Measurements from ENCODE around the gene ZC2HC1C.

The ZC2HC1C gene

GRCh38 chr14:75047506-75047905, 21.9 kb upstream of the ZC2HC1C start:
- no peaks in the 10 kb centered on the region for H3K9me2 ChIP-seq (replicated peaks; ENCODE audit: low read depth, low read length)
- no peak overlapping the region for H3K9ac ChIP-seq (ENCODE audit: low read depth, low read length, poor library complexity, severe bottlenecking)
- H2AFZ ChIP-seq (ENCODE audit: low read length): no peak overlapping the region
- H3K4me1 ChIP-seq (ENCODE audit: insufficient read depth, low read length, poor library complexity, severe bottlenecking): peaks cover 28% of the 10 kb centered on the region
- H3K9me3 ChIP-seq (ENCODE audit: insufficient read depth, low read depth, low read length): no peaks in the 10 kb centered on the region
- H3K4me2 ChIP-seq (ENCODE audit: low read depth, low read length, poor library complexity, severe bottlenecking): no peak overlapping the region
- H3K79me2 ChIP-seq (ENCODE audit: insufficient read depth, low read length): peaks cover 20% of the 10 kb centered on the region
- TF ChIP-seq CTCF (conservative IDR thresholded peaks at IDR 0.05; ENCODE audit: low read length) (no peak), EZH2phosphoT487 (IDR thresholded peaks at IDR 0.05; ENCODE audit: borderline replicate concordance) (no peak)
- 0 out of 2 replicates have a peak, but pooled peaks cover 5% of the 10 kb centered on the region for H3F3A ChIP-seq (ENCODE audit: low read depth)
- H3K36me3 ChIP-seq (ENCODE audit: insufficient read depth, low read length): no peaks in the 10 kb centered on the region
- H3K27me3 ChIP-seq (ENCODE audit: insufficient read depth, low read length, poor library complexity, severe bottlenecking): no peaks in the 10 kb centered on the region
- peaks cover 5% of the 10 kb centered on the region for H4K20me1 ChIP-seq (ENCODE audit: insufficient read depth, low read length, poor library complexity, severe bottlenecking)
- no peak overlapping the region for H3K4me3 ChIP-seq (ENCODE audit: low read length, poor library complexity, severe bottlenecking)

- H3K36me3 ChIP-seq (ENCODE audit: insufficient read depth, low read length): no peaks in the 10 kb centered on the region
- TF ChIP-seq EZH2phosphoT487 (IDR thresholded peaks at IDR 0.05; ENCODE audit: borderline replicate concordance): no peak
- TF ChIP-seq CTCF (conservative IDR thresholded peaks at IDR 0.05; ENCODE audit: low read length): no peak
- H3K9me2 ChIP-seq (replicated peaks; ENCODE audit: low read depth, low read length): no peaks in the 10 kb centered on the region
- peaks cover 5% of the 10 kb centered on the region for H4K20me1 ChIP-seq (ENCODE audit: insufficient read depth, low read length, poor library complexity, severe bottlenecking)
- H3K4me2 ChIP-seq (ENCODE audit: low read depth, low read length, poor library complexity, severe bottlenecking): no peak overlapping the region
- H3K4me3 ChIP-seq (ENCODE audit: low read length, poor library complexity, severe bottlenecking): no peak overlapping the region
- peaks cover 28% of the 10 kb centered on the region for H3K4me1 ChIP-seq (ENCODE audit: insufficient read depth, low read length, poor library complexity, severe bottlenecking)
- no peaks in the 10 kb centered on the region for H3K27me3 ChIP-seq (ENCODE audit: insufficient read depth, low read length, poor library complexity, severe bottlenecking)
- no peaks in the 10 kb centered on the region for H3K9me3 ChIP-seq (ENCODE audit: insufficient read depth, low read depth, low read length)
- H3F3A ChIP-seq (ENCODE audit: low read depth): 0 out of 2 replicates have a peak, but pooled peaks cover 11% of the 10 kb centered on the region
- no peak overlapping the region for H2AFZ ChIP-seq (ENCODE audit: low read length)
- peaks cover 20% of the 10 kb centered on the region for H3K79me2 ChIP-seq (ENCODE audit: insufficient read depth, low read length)
- H3K9ac ChIP-seq (ENCODE audit: low read depth, low read length, poor library complexity, severe bottlenecking): no peak overlapping the region
Observed at GRCh38 chr14:75048101-75048500, 21.3 kb upstream of the ZC2HC1C start.

- no peaks in the 10 kb centered on the region for H3K9me3 ChIP-seq (ENCODE audit: insufficient read depth, low read depth, low read length)
- no peak overlapping the region for H2AFZ ChIP-seq (ENCODE audit: low read length)
- no peaks in the 10 kb centered on the region for H3K27me3 ChIP-seq (ENCODE audit: insufficient read depth, low read length, poor library complexity, severe bottlenecking)
- H3K4me1 ChIP-seq (ENCODE audit: insufficient read depth, low read length, poor library complexity, severe bottlenecking): peaks cover 25% of the 10 kb centered on the region
- H3K4me3 ChIP-seq (ENCODE audit: low read length, poor library complexity, severe bottlenecking): no peak overlapping the region
- no peaks in the 10 kb centered on the region for H3K9me2 ChIP-seq (replicated peaks; ENCODE audit: low read depth, low read length)
- peak overlapping the region; percentile 1 for H3K9ac ChIP-seq (ENCODE audit: low read depth, low read length, poor library complexity, severe bottlenecking)
- H4K20me1 ChIP-seq (ENCODE audit: insufficient read depth, low read length, poor library complexity, severe bottlenecking): peaks cover 5% of the 10 kb centered on the region
- H3F3A ChIP-seq (ENCODE audit: low read depth): 0 out of 2 replicates have a peak, but pooled peaks cover 12% of the 10 kb centered on the region
- peak overlapping the region; percentile 80 for H3K4me2 ChIP-seq (ENCODE audit: low read depth, low read length, poor library complexity, severe bottlenecking)
- H3K79me2 ChIP-seq (ENCODE audit: insufficient read depth, low read length): peaks cover 20% of the 10 kb centered on the region
- TF ChIP-seq CTCF (conservative IDR thresholded peaks at IDR 0.05; ENCODE audit: low read length) (no peak), EZH2phosphoT487 (IDR thresholded peaks at IDR 0.05; ENCODE audit: borderline replicate concordance) (no peak)
- H3K36me3 ChIP-seq (ENCODE audit: insufficient read depth, low read length): no peaks in the 10 kb centered on the region
Observed at GRCh38 chr14:75049136-75049535, 20.3 kb upstream of the ZC2HC1C start.

Measured in Loucy (cell line).